Stimulated activated CD4-positive, alpha-beta T cell treated with anti-CD3 and anti-CD28 coated beads, Interleukin-4, amount 100 ng/mL, for 24 hours (primary cell): ENCODE data around the gene BCAR3.

Experiments used
- DNase-seq: peaks from one replicate; pipeline ENCODE4 v3.0.0-alpha.2; 2020

BCAR3 gene

GRCh38 chr1:93681101-93681988 is at the start of gene BCAR3:
TSS of gene BCAR3 (minus strand) at chr1:93681837. CDS start at chr1:93674930, 6,907 bp downstream.
- no peak for DNase-seq

DNA sequence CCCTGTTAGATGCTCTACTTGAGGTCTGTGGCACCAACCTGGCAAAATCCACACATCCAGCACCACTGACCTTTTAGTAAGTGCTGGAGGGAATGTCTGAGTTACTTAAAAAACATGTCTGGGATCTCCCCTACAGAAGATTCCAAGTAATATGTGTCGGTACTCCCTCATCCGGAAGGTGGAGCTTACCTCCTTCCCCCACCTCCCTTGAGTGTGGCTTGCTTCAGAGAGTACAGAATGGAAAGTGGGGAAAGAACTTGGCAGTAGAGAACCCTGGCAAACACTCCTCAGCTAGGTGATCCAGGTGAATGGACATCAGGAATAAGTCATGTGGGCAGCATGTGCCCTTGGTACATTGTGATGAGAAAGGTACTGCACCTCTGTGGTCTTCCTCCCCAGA is 49.0 kb upstream of the BCAR3 start:
- no peak for DNase-seq

GRCh38 chr1:93729906-93730305 is 48.3 kb upstream of the BCAR3 start:
- DNase-seq: no peak

DNA sequence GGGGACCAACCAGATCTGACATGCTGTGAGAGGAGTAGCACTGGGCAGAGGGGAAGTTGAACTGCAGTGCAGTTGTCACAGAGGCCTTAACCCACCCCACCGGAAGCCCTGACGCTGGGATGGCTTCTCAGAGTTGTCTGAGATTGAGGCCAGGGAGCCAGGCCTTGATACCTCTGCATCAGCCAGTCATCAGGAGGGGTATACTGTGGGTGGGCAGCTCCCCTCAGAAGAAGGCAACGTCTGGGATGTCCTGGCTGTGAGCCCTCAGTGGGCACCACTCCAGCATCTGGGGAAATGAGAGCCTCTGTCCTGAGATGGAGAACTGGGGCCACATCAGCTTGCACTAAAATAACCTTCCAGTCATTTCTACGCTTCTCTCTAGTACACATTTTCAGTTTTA is 47.9 kb upstream of the BCAR3 start:
- DNase-seq: no peak

GRCh38 chr1:93728480-93729131 is 47.0 kb upstream of the BCAR3 start:
- DNase-seq: no peak

- DNase-seq: no peak
Observed at GRCh38 chr1:93723733-93724270, 42.2 kb upstream of the BCAR3 start.

GRCh38 chr1:93723110-93723509 is 41.5 kb upstream of the BCAR3 start:
- DNase-seq: no peak

GRCh38 chr1:93722081-93723031 is 40.7 kb upstream of the BCAR3 start:
- DNase-seq: no peak

DNA sequence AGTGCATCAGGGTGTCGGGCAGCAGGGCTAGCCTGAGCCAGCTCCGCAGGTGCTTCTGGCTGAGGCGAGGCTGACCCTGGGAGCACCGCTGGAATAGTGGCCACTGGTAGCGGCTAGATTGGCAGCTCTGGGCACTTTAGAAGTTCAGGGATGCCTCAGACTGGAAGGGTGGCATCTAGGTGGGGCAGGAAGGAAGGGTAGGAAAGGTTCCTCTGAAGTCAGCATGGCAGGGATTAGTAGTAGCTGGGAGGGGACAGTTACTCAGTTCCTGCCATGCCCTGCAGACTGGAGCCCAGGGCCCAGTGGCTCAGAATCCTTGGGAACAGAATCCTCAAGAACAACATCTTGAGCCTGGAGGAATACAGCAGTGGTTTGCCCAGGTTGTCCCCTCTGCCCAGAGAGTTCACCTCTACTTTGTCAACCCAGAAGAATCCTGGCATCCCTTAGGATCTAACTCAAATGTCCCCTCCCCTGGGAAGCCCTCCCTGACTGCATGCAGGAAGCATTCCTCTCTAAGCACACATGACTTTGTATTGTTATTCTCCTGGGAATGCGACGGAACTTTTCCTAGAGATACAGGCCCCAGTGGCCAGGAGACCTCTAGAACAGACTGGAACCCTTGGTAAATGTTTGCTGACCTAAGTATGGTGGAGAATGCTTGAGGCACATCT is 39.5 kb upstream of the BCAR3 start:
- DNase-seq: no peak

DNA sequence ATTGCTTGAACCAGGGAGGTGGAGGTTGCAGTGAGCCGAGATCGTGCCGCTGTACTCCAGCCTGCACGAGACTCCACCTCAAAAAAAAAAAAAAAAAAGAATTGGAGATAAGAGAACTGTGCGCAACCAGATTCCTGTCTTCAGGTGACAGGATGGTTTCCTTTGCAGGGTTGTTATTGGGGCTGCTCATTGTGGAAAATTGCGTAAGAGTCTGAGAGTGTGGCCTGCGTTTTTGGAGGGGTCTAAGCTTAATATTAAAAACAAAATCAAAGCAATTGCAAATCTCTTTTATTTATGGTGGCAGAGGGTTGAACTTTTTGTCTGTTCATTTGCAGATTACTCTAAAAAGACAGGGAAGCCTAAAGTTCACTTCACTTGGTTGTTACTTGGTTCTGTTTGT is 36.0 kb upstream of the BCAR3 start:
- no peak for DNase-seq

- DNase-seq: peak; percentile 22
Observed at GRCh38 chr1:93716941-93717368, 35.3 kb upstream of the BCAR3 start.

DNA sequence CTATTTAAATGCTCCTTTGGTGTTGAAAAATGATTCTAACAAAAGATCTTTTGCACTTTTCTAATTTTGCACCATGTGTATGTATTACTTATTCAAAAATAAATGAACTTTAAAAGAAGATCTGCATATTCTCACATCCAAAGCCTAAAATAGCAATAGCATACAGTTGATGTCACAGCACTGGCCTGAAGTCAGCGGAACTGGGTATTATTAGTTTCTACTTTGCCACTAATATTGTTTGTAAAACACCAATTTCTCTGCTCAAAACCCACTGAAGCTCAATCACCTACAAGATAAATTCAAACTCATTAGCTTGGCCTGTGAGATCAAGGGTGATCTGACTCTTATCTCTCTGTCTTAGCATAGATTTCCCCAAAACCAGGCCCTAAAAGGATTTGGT is 34.5 kb upstream of the BCAR3 start:
- no peak for DNase-seq

- peak; percentile 11 for DNase-seq
Observed at GRCh38 chr1:93715529-93716126, 34.0 kb upstream of the BCAR3 start.

DNA sequence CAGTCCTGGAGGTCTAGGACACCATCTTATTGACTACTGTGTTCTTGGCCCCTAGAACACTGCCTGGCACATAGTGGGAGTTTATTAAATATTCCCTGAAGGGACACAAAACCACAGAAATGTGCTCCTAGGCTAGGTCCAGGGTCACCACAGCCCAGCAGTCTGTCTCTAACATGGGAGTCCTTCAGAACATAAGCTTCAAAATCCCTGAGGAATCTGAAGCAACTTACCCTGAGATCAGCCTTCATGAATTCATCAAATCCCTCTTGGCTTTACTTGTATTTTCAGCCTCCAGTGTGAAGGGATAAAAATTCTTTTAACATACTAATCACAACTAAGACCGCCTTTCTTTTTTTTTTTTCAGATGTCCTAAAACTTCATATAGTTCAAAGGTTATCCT is 32.7 kb upstream of the BCAR3 start:
- DNase-seq: no peak

DNA sequence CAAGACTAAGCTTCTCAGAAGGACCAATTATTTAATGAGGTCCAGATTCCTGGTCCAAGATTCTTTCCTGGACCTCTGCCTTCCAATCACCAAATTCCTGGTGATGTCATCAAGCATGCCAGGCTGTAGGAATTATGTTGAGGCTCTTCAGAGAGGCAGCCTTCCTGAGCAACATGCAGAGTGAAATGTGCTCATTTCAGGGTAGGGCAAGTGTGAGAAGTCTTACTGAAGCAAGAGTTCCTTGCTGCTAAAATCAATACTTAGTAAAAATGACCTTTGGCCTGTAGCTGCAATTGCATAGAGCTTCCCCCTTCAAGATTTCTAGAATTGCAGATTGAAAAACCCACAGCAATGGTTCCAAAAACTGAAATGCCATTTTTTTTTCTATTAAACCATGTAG is 31.7 kb upstream of the BCAR3 start:
- DNase-seq: no peak

- no peak for DNase-seq
Observed at GRCh38 chr1:93712741-93713140, 31.1 kb upstream of the BCAR3 start.

DNA sequence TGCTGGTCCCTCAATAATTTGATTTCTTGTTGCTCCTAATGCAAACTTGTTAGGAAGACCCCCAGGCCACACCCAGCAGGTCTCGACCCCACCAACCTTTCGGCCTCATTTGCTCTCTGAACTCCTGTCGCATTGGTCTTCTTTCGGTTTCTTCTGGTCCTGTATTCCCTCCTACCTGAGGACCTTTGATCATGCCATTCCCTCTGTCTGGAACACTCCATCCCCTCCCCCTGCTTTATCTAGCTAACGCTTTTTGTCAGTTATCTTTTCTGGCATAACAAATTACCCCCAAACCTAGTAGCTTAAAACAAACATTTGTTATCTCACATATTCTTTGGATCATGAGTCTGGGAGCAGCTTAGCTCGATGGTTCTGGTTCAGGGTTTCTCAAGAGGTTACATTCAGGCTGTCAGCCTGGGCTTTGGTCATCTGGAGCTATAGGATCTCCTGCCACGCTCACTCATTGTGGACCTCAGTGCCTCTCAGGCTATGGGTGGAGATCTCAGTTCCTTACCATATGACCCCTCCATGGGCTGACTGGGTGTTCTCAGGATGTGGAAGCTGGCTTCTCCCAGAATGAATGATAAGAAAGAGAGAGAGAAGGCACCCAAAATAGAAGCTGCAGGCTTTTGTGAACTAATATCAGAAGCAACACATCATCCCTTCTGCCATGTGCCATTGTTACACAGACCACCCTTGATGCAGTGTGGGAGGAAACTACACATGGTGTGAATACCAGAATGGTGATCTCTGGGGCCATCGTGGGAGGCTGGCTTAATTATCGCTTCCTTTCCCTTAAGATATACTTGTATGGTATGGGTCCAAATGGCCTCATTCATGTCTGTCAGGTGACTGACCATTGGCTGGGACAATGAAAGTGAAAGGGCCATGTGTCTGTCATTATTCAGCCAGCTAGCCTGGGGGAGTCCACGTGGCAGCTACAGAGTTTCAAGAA is 29.1 kb upstream of the BCAR3 start:
- no peak for DNase-seq

DNA sequence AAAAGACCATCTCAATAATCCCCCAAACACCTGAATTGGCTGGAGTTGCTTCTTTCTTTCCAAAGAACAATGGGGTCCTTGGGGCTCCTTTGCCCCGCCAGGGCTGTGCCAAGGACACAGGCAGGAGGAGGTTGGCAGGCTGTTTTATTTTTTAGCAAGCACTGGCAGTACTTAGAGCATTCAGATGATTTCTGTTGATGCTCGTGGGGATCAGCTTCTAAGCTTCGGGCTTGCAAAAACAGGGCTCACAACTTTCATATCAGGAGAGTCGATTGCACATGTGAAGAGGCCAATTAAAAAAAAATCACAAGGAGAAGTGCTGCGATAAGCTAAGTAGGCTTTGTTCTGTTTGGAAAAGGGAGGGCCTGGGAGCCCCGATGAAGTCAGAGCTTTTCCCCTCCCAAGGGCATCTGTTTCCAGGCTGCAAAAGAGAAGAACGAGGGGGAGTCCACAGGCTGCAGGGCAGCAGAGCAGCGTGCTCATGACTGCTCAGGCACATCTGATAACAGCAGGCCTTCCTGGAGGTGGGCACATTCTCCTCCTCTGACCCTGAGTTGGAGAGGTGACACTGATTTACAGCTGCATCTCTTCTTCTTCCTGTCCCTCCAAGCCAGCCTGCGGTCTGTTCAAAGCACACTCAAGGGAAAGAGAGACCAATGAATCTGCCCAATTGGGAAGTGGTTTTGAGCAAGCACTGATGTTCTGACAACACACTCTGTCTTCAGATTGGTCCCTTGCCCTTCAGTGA is 27.3 kb upstream of the BCAR3 start:
- no peak for DNase-seq

- peak; percentile 41 for DNase-seq
Observed at GRCh38 chr1:93707956-93708355, 26.3 kb upstream of the BCAR3 start.
